Sigmoid colon (tissue), 4 donors: ENCODE results near the gene TUBB.

Source experiments
- EP300 ChIP-seq, 4 donors: sonication (generic); formaldehyde crosslinking; IDR thresholded peaks; one replicate each; pipeline ENCODE4 v1.6.1; 2017; ENCODE audit warnings: antibody characterized with exemption in 4 of 4
- POLR2A ChIP-seq, 2 donors: fragments of 450-650 bp; IDR thresholded peaks; one replicate each; pipeline ENCODE4 v1.6.1; 2016; ENCODE audit warnings: antibody characterized with exemption in 2 of 2, mild to moderate bottlenecking in 2 of 2, moderate library complexity in 2 of 2
- POLR2AphosphoS5 ChIP-seq, 4 donors: sonication (generic); formaldehyde crosslinking; IDR thresholded peaks; one replicate each; pipeline ENCODE4 v1.6.1; 2017; ENCODE audit warnings: antibody characterized with exemption in 4 of 4
- TF ChIP-seq, protein P1 (sequence below), 4 experiments: fragments of 450-650 bp in 3 of 4; fragments of 200-600 bp in 1 of 4; IDR thresholded peaks; one replicate each; pipeline ENCODE4 v1.5.1; 2016 to 2019; ENCODE audit warnings: antibody characterized with exemption in 4 of 4, mild to moderate bottlenecking in 3 of 4, moderate library complexity in 2 of 4

DNA sequence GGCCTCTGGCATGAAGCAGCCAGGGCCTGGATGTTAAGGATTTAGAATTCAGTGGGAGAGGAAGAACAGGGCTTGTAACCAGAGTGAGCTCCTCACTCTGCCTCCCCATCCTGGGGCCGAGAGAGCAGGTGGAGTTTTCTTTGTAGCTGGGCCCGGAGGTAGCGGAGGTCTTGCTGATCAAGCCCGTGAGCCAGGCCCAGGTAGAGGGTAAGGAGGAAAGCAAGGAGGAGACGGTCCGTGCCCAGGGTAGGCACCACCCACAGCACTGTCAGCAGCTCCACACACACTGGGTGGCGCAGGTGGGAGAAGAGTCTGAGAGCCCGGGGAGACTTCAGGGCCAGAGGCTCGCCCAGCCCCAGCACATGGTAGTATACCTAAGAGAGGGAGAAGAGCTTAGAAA, 31.6 kb upstream of the TUBB start:
- TF ChIP-seq POLR2AphosphoS5 (IDR thresholded peaks at IDR 0.05), result no peak
- TF ChIP-seq, protein P1, sequence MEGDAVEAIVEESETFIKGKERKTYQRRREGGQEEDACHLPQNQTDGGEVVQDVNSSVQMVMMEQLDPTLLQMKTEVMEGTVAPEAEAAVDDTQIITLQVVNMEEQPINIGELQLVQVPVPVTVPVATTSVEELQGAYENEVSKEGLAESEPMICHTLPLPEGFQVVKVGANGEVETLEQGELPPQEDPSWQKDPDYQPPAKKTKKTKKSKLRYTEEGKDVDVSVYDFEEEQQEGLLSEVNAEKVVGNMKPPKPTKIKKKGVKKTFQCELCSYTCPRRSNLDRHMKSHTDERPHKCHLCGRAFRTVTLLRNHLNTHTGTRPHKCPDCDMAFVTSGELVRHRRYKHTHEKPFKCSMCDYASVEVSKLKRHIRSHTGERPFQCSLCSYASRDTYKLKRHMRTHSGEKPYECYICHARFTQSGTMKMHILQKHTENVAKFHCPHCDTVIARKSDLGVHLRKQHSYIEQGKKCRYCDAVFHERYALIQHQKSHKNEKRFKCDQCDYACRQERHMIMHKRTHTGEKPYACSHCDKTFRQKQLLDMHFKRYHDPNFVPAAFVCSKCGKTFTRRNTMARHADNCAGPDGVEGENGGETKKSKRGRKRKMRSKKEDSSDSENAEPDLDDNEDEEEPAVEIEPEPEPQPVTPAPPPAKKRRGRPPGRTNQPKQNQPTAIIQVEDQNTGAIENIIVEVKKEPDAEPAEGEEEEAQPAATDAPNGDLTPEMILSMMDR (IDR thresholded peaks at IDR 0.05), result no peak
- TF ChIP-seq EP300 (IDR thresholded peaks at IDR 0.05), result no peak
- no peak for TF ChIP-seq POLR2A (IDR thresholded peaks at IDR 0.05)
